Astrocyte (in vitro differentiated cells and primary cell): ENCODE data around the gene ISG15.

ENCODE experiments used
- CTCF ChIP-seq: IDR thresholded peaks from 2 replicates; pipeline ENCODE4 v1.5.1; 2011; ENCODE audit warnings: low read depth, mild to moderate bottlenecking, inconsistent platforms, low read length, moderate library complexity; ENCODE audit not compliant: insufficient read depth
- EZH2 ChIP-seq: IDR thresholded peaks from 2 replicates; pipeline ENCODE4 v1.6.1; 2012; ENCODE audit warnings: mild to moderate bottlenecking, low read length, inconsistent platforms; ENCODE audit not compliant: insufficient read depth

GRCh38 chr1:1005774-1006304 lies 7.5 kb upstream of the ISG15 start:
- no peak for TF ChIP-seq EZH2
- no peak for TF ChIP-seq CTCF
